Mucosa of rectum (tissue), 2 donors: ENCODE measurements around the gene RNF123.
A peak's percentile ranks its signal among the peaks of the same experiment; 100 is the strongest.
"Not testable (repeated sequence)": the region's sequence is repeated elsewhere in the genome, so short reads cannot be mapped to it uniquely, and the experiment has no call there.

Source experiments
- H3K27ac ChIP-seq, 2 donors: one replicate each; pipeline ENCODE4 v1.7.0; 2013; ENCODE audit warnings: inconsistent platforms in 2 of 2, low read depth in 2 of 2, low read length in 2 of 2
- H3K27me3 ChIP-seq, 2 donors: one replicate each; pipeline ENCODE4 v1.7.0; 2013; ENCODE audit warnings: low read length in 2 of 2; ENCODE audit not compliant: control insufficient read depth in 2 of 2, insufficient read depth in 2 of 2
- H3K36me3 ChIP-seq, 2 donors: one replicate each; pipeline ENCODE4 v1.7.0; 2013; ENCODE audit warnings: low read length in 2 of 2; ENCODE audit not compliant: control insufficient read depth in 2 of 2, insufficient read depth in 2 of 2
- H3K4me1 ChIP-seq, 2 donors: one replicate each; pipeline ENCODE4 v1.7.0; 2013; ENCODE audit warnings: low read length in 2 of 2, mild to moderate bottlenecking in 1 of 2; ENCODE audit not compliant: control insufficient read depth in 2 of 2, insufficient read depth in 2 of 2
- H3K4me3 ChIP-seq, 2 donors: one replicate each; pipeline ENCODE4 v1.7.0; 2013; ENCODE audit warnings: low read length in 2 of 2
- H3K9ac ChIP-seq, 2 donors: one replicate each; pipeline ENCODE4 v1.7.0; 2013; ENCODE audit warnings: low read length in 2 of 2, low read depth in 1 of 2, mild to moderate bottlenecking in 1 of 2
- H3K9me3 ChIP-seq, 2 donors: one replicate each; pipeline ENCODE4 v1.7.0; 2013; ENCODE audit warnings: low read length in 2 of 2; ENCODE audit not compliant: control insufficient read depth in 2 of 2
- donor health status: healthy.
- donor health status: Normal muscosa, but diverticular disease.

The RNF123 gene

GRCh38 chr3:49687424-49687795 is 1.9 kb upstream of the RNF123 start:
- H3K4me3 ChIP-seq, H3K27me3 ChIP-seq, H3K9ac ChIP-seq, H3K9me3 ChIP-seq, H3K27ac ChIP-seq: not testable (repeated sequence)
- H3K36me3 ChIP-seq, result peaks cover 15% of the 10 kb centered on the region in 2 donors
- peaks cover 11 to 20% of the 10 kb centered on the region in 2 donors for H3K4me1 ChIP-seq

GRCh38 chr3:49688338-49689045 is 865 bp upstream of the RNF123 start:
- H3K27me3 ChIP-seq, H3K36me3 ChIP-seq, H3K9me3 ChIP-seq: not testable (repeated sequence)
- peak overlapping the region; percentile 70 to 75 for H3K27ac ChIP-seq
- peak overlapping the region; percentile 84 to 86 for H3K9ac ChIP-seq
- peak overlapping the region; percentile 91 to 97 for H3K4me3 ChIP-seq
- peaks cover 11 to 20% of the 10 kb centered on the region in 2 donors for H3K4me1 ChIP-seq

DNA sequence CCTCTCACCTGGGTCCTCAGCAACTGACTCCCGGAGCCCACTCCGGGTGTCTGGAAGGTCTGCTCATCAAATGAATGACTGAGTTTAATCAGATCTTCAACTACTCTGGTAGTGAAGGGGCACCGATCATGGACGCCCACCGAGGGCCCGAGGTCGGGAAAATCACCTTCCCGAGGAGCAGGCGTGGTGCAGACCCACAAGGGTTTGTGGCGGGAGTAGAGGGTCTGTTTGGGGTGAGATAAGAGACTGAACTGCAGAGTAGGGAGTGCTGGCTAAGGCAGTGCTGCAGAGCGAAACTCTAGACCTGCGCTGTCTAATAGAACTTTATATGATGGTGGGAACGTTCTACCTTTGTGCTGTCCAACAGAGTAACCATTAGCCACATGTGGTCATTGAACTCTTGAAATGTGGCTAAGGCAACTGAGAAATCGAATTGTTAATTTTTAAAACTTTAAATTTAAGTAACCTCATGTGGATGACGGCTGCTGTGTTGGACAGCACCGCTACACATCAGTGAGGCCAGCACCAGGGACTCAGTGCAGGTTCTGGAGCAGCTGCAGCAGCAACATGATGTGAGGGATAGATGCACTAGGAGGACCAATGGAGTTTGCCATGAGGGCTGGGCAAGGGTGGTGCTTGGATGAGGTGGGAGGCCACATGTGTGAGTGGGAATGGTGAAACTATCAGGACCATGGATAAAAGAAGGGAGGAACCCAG is 709 bp downstream of the RNF123 start:
- H3K9me3 ChIP-seq, H3K36me3 ChIP-seq, H3K27me3 ChIP-seq: not testable (repeated sequence)
- H3K9ac ChIP-seq, result peak overlapping the region; percentile 80 to 86
- H3K27ac ChIP-seq, result peak overlapping the region in 1 of 2 donors; percentile 75
- H3K4me1 ChIP-seq, result peaks cover 11 to 20% of the 10 kb centered on the region in 2 donors
- H3K4me3 ChIP-seq, result peak overlapping the region; percentile 91 to 97

DNA sequence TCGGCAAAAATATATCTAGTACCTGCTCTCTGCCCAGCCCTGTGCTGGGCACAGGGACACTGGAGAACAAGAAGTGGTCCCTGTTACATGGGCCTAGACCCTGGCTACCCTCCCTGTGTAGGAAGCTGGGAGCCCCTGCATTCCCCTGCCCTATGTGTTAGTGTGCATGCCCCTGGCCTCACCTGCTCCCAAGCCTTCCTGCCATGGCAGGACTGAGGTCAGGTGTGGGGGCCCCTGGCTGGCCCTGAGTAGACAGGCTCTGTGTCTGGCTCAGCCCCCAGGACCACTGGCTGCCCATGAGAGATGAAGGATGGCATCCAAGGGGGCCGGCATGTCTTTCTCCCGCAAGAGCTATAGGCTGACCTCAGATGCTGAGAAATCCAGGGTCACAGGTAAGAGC is 1.5 kb downstream of the RNF123 start:
- peaks cover 11 to 20% of the 10 kb centered on the region in 2 donors for H3K4me1 ChIP-seq
- not testable (repeated sequence) for H3K27ac ChIP-seq, H3K4me3 ChIP-seq, H3K27me3 ChIP-seq, H3K9me3 ChIP-seq, H3K36me3 ChIP-seq, H3K9ac ChIP-seq

- H3K27me3 ChIP-seq, H3K36me3 ChIP-seq, H3K9me3 ChIP-seq, H3K27ac ChIP-seq: not testable (repeated sequence)
- peak overlapping the region in 1 of 2 donors; percentile 56 for H3K9ac ChIP-seq
- peaks cover 11 to 20% of the 10 kb centered on the region in 2 donors for H3K4me1 ChIP-seq
- H3K4me3 ChIP-seq, result peak overlapping the region; percentile 1 to 33
These were observed 2.1 kb downstream of the RNF123 start for GRCh38 chr3:49691481-49691880.

GRCh38 chr3:49694409-49695070 is 5.2 kb downstream of the RNF123 start:
- peaks cover 3 to 12% of the 10 kb centered on the region in 2 donors for H3K4me1 ChIP-seq
- peaks cover 5 to 22% of the 10 kb centered on the region in 2 donors for H3K36me3 ChIP-seq
- not testable (repeated sequence) for H3K27me3 ChIP-seq, H3K9ac ChIP-seq, H3K4me3 ChIP-seq, H3K27ac ChIP-seq, H3K9me3 ChIP-seq

DNA sequence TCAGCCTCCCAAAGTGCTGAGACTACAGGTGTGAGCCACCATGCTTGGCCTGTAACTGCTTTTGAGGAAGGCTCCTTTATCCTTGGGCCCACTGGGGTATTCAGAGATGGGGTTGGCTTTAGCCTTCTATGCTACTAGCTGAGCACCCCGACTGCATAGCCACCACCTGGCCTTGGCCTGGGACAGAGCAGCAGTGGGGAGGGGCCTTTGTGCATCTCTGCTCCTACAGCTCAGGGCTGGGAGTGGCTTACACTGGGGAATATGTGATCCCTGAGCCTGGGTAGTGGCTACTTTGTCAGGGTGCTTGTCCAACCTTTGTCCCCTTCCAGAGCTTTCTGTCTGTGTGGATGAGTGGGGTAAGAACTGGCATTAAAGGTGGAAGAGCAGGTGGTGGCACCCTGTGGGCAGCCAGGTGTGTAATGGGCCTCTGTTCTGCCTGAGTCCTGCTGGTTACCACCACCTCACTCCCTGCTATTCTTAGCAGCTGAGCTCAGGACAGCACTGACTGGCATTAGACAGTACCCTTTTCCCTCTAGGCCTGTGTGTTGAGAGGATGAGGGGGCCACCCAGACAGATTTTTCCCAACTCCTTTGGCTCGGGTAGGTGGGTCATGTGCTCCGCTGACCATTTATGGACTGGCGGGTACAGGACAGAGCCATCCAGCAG is 6.1 kb downstream of the RNF123 start:
- H3K36me3 ChIP-seq, result peaks cover 8 to 31% of the 10 kb centered on the region in 2 donors
- not testable (repeated sequence) for H3K9ac ChIP-seq

GRCh38 chr3:49699281-49699979 is 10.1 kb downstream of the RNF123 start:
- peaks cover 8 to 49% of the 10 kb centered on the region in 2 donors for H3K36me3 ChIP-seq

More for the DNA sequence above, 6.1 kb downstream of the RNF123 start:
- not testable (repeated sequence) for H3K4me1 ChIP-seq, H3K27ac ChIP-seq, H3K9me3 ChIP-seq, H3K27me3 ChIP-seq, H3K4me3 ChIP-seq

DNA sequence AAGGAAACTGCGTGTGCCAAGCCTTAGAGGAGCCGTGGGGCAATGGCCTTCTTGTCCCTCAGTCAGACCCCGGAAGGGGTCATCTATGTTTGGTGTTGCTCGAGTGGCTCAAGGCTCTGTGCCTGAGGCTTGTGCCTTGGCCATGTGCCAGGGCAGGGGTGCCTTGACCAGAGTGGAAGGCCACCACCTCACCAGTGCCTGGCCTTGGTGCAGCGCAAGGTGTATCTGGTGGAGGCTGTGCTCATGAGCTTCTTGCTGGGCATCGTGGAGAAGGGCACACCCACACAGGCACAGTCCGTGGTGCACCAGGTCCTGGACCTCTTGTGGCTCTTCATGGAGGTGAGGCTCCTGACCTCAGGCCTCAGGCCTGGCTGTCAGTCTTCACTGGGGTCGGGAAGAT is 10.7 kb downstream of the RNF123 start:
- Histone ChIP-seq H3K9me3 (no peaks in the 10 kb centered on the region), H3K9ac (no peak overlapping the region), H3K36me3 (peaks cover 8 to 49% of the 10 kb centered on the region in 2 donors), H3K4me1 (no peaks in the 10 kb centered on the region), H3K27me3 (no peaks in the 10 kb centered on the region), H3K4me3 (no peak overlapping the region), H3K27ac (no peak overlapping the region)

More at GRCh38 chr3:49699281-49699979, 10.1 kb downstream of the RNF123 start:
- Histone ChIP-seq H3K27me3 (no peaks in the 10 kb centered on the region), H3K4me1 (no peaks in the 10 kb centered on the region), H3K9me3 (no peaks in the 10 kb centered on the region), H3K4me3 (no peak overlapping the region), H3K9ac (no peak overlapping the region), H3K27ac (no peak overlapping the region)
